ENCODE data around the gene PNMA8B. TPM values are rescaled to one million over a fixed set of nuclear protein-coding genes. Genes with fewer than 3 reads are reported as not detected.

Gene PNMA8B
- total RNA-seq, 6 donors from 2014 or later = 0.39 to 2.7 (median 1.6) TPM

GRCh38 chr19:46471811-46472543, 23.7 kb downstream of the PNMA8B start:
- DNase-seq (no peak), ATAC-seq (ENCODE audit: low FRiP score in 2 of 2) (no peak)
- Histone ChIP-seq H3K4me1 (peaks cover 8 to 14% (median 10%) of the 10 kb centered on the region in 4 donors), H3K27ac (peak overlapping the region in 1 of 4 donors; percentile 59), H3K4me3 (peak overlapping the region in 3 of 4 donors; percentile 29 to 49 (median 46)), H3K27me3 (peaks cover 0 to 6% (median 3%) of the 10 kb centered on the region in 4 donors), H3K9me3 (no peaks in the 10 kb centered on the region), H3K36me3 (no peaks in the 10 kb centered on the region)
- WGBS, 2 donors = 62 to 70% methylated on average over 11 of the region's 11 CpGs
- TF ChIP-seq POLR2AphosphoS5 (IDR thresholded peaks at IDR 0.05) (no peak), CTCF (IDR thresholded peaks at IDR 0.05) (no peak), EP300 (IDR thresholded peaks at IDR 0.05) (no peak), POLR2A (IDR thresholded peaks at IDR 0.05) (no peak)

GRCh38 chr19:46471116-46471733, 24.4 kb downstream of the PNMA8B start, which contains the start of gene PNMA8A:
TSS of gene PNMA8A (minus strand) at chr19:46471563. CDS start at chr19:46471035, 528 bp downstream.
- peak within 1 kb of the TSS in 3 of 4 donors; percentile 29 to 49 (median 46) for H3K4me3 ChIP-seq
- peak within 1 kb of the TSS in 3 of 4 donors; percentile 12 to 59 (median 35) for H3K27ac ChIP-seq
- ATAC-seq (ENCODE audit: low FRiP score in 2 of 2) = peak; percentile 63 to 91

GRCh38 chr19:46470376-46470775, 25.3 kb downstream of the PNMA8B start:
- H3K27ac ChIP-seq = no peak overlapping the region
- no peaks in the 10 kb centered on the region for H3K36me3 ChIP-seq
- no peak for ATAC-seq (ENCODE audit: low FRiP score in 2 of 2)
- H3K9me3 ChIP-seq = no peaks in the 10 kb centered on the region
- peaks cover 0 to 6% (median 3%) of the 10 kb centered on the region in 4 donors for H3K27me3 ChIP-seq
- peak in 1 of 2 donors; percentile 26 for DNase-seq
- no peak overlapping the region for H3K4me3 ChIP-seq
- 90% methylated on average over 8 to 10 of the region's 10 CpGs for WGBS, 2 donors
- H3K4me1 ChIP-seq = peaks cover 8 to 14% (median 10%) of the 10 kb centered on the region in 4 donors
- TF ChIP-seq POLR2A (IDR thresholded peaks at IDR 0.05) (no peak), POLR2AphosphoS5 (IDR thresholded peaks at IDR 0.05) (no peak), CTCF (IDR thresholded peaks at IDR 0.05) (no peak), EP300 (IDR thresholded peaks at IDR 0.05) (no peak)

More at GRCh38 chr19:46471116-46471733, 24.4 kb downstream of the PNMA8B start, which contains the start of gene PNMA8A:
- TF ChIP-seq POLR2A (IDR thresholded peaks at IDR 0.05) = no peak
- no peak for TF ChIP-seq CTCF (IDR thresholded peaks at IDR 0.05)
- no peak for TF ChIP-seq POLR2AphosphoS5 (IDR thresholded peaks at IDR 0.05)
- TF ChIP-seq EP300 (IDR thresholded peaks at IDR 0.05) = no peak
- Histone ChIP-seq H3K4me1 (peaks cover 8 to 14% (median 10%) of the 10 kb centered on the region in 4 donors), H3K36me3 (no peaks in the 10 kb centered on the region), H3K27me3 (peaks cover 0 to 6% (median 3%) of the 10 kb centered on the region in 4 donors), H3K9me3 (no peaks in the 10 kb centered on the region)
- DNase-seq = peak in 1 of 2 donors; percentile 92
- 46% methylated on average over 4 of the region's 57 CpGs; no CpG with 5 or more reads in 1 of the 2 donors for WGBS, 2 donors

GRCh38 chr19:46469541-46470185, 26.0 kb downstream of the PNMA8B start:
- TF ChIP-seq POLR2A (IDR thresholded peaks at IDR 0.05) = no peak
- TF ChIP-seq POLR2AphosphoS5 (IDR thresholded peaks at IDR 0.05) = no peak
- no peak for TF ChIP-seq CTCF (IDR thresholded peaks at IDR 0.05)
- no peak for TF ChIP-seq EP300 (IDR thresholded peaks at IDR 0.05)
- no peak for ATAC-seq (ENCODE audit: low FRiP score in 2 of 2)
- Histone ChIP-seq H3K9me3 (no peaks in the 10 kb centered on the region), H3K27me3 (peaks cover 0 to 6% (median 3%) of the 10 kb centered on the region in 4 donors), H3K36me3 (no peaks in the 10 kb centered on the region), H3K4me3 (no peak overlapping the region), H3K4me1 (peaks cover 8 to 14% (median 10%) of the 10 kb centered on the region in 4 donors), H3K27ac (no peak overlapping the region)
- peak in 1 of 2 donors; percentile 45 for DNase-seq
- WGBS, 2 donors = 95 to 96% methylated on average over 18 of the region's 18 CpGs
